Measurements from ENCODE around the gene AWAT2. TPM values are rescaled to one million over a fixed set of nuclear protein-coding genes. Genes with fewer than 3 reads are reported as not detected.

Gene AWAT2, protein sequence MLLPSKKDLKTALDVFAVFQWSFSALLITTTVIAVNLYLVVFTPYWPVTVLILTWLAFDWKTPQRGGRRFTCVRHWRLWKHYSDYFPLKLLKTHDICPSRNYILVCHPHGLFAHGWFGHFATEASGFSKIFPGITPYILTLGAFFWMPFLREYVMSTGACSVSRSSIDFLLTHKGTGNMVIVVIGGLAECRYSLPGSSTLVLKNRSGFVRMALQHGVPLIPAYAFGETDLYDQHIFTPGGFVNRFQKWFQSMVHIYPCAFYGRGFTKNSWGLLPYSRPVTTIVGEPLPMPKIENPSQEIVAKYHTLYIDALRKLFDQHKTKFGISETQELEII
- under 1 TPM in 1 of 2 donors, not detected in 1; 0.30 TPM for total RNA-seq

DNA sequence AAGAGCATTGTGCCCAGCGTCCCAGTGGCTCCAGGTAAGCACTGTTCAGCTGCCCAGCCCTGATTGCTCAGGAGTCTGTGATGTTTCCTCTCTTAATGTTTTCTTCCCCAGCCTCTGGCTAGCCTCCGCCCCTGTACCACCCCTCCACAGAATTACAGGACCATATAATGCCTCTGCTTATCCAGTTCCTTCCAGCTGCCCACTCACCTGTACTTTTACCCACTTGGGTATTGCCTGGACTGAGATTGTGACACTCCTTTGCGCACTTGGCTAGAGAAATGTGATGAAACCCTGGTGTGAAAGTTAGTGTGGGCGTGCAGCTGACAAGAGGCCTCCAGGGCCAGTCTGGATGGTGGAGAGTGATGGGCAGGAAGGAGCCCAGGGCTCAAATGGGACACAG, at the start of gene AWAT2:
AWAT2 (minus strand) TSS at position 14 of the 400 bp plus-strand sequence; CDS start at position 8, 6 bp downstream.
- no peak for ATAC-seq
- H3K27ac Mint-ChIP-seq, result no peak within 1 kb of the TSS
- DNase-seq (ENCODE audit: low spot score in 2 of 2), result no peak
- H3K9me3 Mint-ChIP-seq, result no peaks in the 10 kb centered on the region
- H3K36me3 Mint-ChIP-seq, result no peaks in the 10 kb centered on the region

DNA sequence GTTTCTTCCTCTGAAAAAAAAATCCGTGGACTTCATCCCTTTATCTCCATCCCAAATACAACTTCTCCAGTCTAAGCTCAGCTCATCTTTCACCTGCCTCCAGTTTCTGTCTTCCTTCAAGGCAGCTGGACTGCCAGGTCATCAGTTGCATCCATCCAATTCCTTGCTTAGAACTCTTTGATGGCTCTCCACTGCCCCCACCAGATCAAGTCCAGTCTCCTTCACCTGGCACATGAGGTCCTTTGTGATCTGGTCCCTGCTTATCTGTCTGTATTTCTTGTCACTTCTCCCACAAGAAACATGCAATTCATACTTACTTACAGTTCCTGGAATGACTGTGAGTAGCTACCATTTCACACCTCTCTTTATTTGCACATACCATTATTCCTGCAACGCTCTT, 46.3 kb upstream of the AWAT2 start:
- DNase-seq (ENCODE audit: low spot score in 2 of 2) (no peak), ATAC-seq (no peak)

DNA sequence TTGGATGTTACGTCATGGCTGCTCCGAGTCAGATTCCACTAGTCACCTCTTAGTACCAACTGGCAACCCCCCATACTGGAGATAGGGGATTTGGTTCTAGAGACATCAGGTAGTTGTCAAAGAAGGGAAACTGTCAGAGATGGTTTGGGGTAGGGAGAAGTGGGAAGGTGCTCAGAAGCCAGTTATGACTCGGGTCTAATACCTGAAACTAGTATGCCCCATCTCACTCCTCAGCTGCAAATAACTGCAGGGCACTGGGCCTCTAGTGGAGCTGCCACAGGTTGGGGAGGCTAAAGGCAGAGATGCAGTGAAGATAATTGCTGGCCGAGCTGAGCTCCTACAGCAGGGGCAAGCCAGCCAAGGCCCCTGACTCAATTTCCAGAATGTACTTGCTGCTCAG, 42.5 kb upstream of the AWAT2 start:
- Mint-ChIP-seq H3K27ac (no peak overlapping the region), H3K36me3 (no peaks in the 10 kb centered on the region), H3K9me3 (no peaks in the 10 kb centered on the region)
- ATAC-seq, result no peak
- no peak for DNase-seq (ENCODE audit: low spot score in 2 of 2)

More for the DNA sequence above, 46.3 kb upstream of the AWAT2 start:
- H3K36me3 Mint-ChIP-seq, result no peaks in the 10 kb centered on the region
- no peaks in the 10 kb centered on the region for H3K9me3 Mint-ChIP-seq
- H3K27ac Mint-ChIP-seq, result no peak overlapping the region

DNA sequence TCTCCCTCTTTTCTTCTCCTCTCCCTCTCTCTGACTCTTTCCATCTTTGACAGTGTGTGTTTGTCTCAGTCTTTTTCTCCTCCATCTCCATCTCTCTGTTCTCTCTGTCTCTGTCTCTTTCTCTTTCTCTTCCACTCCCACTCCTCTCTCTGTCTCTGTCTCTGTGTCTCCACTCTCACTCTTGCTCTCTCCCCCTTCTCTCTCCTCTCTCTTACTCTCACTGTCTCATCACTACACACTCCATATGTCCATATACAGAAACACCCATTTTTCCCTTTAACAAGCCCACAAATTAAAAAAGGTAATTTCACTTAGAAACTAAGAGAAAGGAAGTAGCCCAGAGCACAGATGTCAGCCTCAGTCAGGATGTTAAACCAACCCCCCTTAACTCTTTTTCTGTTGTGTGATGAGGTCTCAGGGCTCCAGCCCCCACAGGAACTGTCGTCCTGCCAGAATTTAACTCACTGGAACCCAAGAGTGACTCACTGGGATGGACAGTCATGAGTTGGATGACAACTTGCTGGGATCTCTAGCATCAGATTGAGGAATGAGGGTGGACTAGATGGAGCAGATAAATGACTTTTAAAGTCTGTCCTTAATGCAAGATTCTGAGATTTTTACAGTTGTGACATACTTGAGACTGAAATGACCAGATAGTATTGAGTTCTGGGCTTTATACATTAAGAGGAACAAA, 40.0 kb upstream of the AWAT2 start:
- ATAC-seq (no peak), DNase-seq (ENCODE audit: low spot score in 2 of 2) (no peak)
- no peak overlapping the region for H3K27ac Mint-ChIP-seq
- H3K9me3 Mint-ChIP-seq, result no peaks in the 10 kb centered on the region
- H3K36me3 Mint-ChIP-seq, result no peaks in the 10 kb centered on the region

DNA sequence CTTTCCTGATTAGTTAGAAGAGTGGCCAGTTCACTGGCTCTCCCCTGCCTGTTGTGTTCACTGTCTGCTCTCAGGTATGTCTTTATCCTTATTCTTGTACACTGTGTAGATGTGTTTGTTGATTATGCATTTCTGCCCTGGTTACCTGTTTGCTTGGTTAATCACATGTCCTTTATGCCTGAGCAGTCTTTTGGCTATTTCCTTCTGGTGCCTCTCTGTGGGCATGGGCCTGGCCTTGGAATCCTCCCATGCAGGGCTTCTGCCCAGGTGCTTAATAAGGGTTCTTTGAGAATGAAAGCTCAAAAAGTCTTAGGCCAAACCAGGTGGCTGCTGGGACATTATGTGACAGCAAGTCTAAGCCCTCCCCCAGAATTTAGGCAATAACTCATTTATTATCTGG, 39.0 kb upstream of the AWAT2 start:
- H3K27ac Mint-ChIP-seq, result no peak overlapping the region
- H3K9me3 Mint-ChIP-seq, result no peaks in the 10 kb centered on the region
- H3K36me3 Mint-ChIP-seq, result no peaks in the 10 kb centered on the region
- DNase-seq (ENCODE audit: low spot score in 2 of 2) (no peak), ATAC-seq (no peak)

DNA sequence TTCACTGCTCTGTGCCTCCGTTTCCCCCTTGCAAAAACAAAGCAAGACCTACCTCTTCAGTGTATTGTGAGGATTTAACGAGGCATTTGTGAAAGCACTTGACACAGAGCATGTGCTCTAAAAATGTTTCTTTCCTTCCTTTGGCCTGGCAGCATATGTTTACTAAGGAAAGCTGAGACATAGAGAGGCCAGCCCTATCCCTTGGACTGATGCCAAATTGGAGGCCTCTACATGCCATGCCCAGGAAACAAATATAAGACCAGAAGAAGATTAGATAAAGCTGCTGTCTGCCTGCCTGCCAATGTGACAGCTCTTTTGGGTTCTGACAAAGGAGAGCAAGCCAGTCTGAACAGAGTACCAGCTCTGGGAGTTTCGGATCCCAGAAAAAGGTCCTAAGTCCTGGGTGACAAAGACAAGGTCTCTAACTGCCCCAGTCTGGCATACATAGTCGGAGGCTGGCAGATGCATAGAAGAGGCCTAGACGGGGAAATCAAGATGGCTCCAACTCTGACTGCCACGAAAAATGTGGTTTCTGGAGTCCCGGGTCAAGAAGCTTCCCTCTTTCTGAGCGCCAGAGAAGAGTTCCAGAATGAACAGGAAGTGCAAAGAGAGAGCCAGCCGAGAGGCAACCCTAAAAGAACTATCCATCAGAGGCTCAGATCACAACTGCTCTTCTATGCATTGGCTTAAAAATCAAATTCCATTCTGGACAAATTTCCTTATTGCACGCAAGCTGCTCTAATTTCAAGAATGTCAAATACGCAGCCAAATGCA, 38.3 kb upstream of the AWAT2 start:
- H3K9me3 Mint-ChIP-seq, result no peaks in the 10 kb centered on the region
- ATAC-seq, result no peak
- no peak overlapping the region for H3K27ac Mint-ChIP-seq
- no peaks in the 10 kb centered on the region for H3K36me3 Mint-ChIP-seq
- no peak for DNase-seq (ENCODE audit: low spot score in 2 of 2)

DNA sequence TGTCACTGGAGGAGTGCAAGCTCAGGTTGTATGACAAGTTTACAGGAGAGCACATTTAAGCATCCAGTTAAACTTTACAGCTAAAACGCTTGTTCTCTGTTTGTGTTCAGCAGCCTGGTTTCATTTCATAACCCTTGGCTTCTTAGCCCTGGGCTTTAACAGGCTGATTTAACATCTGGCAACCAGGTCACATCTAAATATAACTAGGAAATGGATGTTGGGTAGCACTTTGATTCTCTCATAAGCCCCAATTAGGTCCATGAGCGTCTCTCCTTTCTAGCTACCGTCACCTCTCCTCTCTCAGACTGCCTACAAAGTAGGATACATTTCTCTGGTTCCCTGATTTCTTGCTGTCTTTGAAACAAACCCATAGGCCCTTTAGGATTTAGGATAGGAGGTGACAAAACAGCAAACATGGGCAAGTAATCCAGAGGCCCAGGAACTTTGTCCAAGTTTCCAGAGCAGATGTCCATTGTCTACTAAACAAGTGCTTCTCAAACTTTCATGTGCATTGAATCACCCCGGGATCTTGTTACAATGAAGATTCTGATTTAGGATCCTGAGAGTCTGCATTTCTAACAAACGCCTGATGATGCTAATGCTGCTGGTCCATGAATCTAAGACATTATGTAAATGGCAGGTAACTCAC, 35.0 kb upstream of the AWAT2 start:
- Mint-ChIP-seq H3K27ac (no peak overlapping the region), H3K9me3 (no peaks in the 10 kb centered on the region)
- DNase-seq (ENCODE audit: low spot score in 2 of 2), result no peak

DNA sequence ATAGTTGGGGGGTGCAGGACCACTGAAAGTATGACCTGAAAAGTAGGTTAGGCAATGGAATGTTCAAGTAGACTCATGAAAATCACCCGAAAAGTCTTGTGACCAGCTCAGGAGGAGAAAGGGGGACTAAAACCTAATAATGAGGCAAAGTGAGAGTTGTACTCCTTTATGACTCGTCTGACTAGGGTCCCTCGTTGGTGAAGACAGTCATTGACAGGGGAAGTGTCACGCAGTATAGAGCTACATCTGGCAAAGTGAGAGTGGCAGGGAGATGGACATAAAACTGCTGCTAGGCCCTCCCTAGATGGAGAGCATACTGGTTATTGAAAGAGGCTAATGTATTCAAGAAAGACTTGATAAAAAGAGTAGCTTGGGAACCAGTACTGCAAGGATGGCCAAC, 33.0 kb upstream of the AWAT2 start:
- Mint-ChIP-seq H3K36me3 (no peaks in the 10 kb centered on the region), H3K9me3 (no peaks in the 10 kb centered on the region)

More for the DNA sequence above, 35.0 kb upstream of the AWAT2 start:
- H3K36me3 Mint-ChIP-seq, result no peaks in the 10 kb centered on the region
- ATAC-seq, result no peak

DNA sequence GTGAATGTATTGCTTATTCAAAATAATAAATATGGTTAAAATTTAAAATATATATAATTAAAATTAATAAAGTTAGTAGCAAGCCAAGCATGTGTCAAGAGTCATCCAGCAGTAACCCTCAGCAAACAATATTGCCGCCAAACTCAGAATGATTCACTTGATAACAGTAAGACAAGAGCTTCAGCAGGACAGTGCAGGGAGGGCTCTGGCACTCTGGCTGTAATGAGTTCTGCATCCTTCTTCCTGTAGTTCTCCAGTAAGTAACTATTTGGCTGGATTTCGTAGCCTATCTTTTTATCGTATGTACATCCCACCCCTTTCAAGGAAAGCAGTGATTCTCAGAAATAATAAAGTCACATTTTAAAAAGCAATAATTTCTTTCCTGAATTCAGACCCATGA, 30.1 kb upstream of the AWAT2 start:
- H3K36me3 Mint-ChIP-seq, result no peaks in the 10 kb centered on the region
- ATAC-seq, result no peak
- H3K27ac Mint-ChIP-seq, result no peak overlapping the region
- DNase-seq (ENCODE audit: low spot score in 2 of 2), result no peak
- H3K9me3 Mint-ChIP-seq, result no peaks in the 10 kb centered on the region

More for the DNA sequence above, 33.0 kb upstream of the AWAT2 start:
- no peak overlapping the region for H3K27ac Mint-ChIP-seq
- DNase-seq (ENCODE audit: low spot score in 2 of 2) (no peak), ATAC-seq (peak in 1 of 2 donors; percentile 65)

DNA sequence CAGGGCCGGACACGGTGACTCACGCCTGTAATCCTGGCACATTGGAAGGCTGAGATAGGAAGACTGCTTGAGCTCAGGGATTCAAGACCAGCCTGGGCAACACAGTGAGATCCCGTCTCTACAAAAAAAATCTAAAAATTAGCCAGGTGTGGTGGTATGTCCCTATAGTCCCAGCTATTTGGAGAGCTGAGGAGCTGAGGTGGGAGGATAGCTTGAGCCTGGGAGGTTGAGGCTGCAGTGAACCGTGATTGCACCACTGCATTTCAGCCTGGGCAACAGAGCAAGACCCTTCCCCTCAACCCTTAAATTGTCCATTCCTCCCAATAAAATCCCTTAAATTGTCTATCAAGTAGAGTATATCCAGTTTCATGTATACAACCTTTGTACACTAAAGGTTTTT, 29.6 kb upstream of the AWAT2 start:
- Mint-ChIP-seq H3K36me3 (no peaks in the 10 kb centered on the region), H3K9me3 (no peaks in the 10 kb centered on the region), H3K27ac (no peak overlapping the region)
- DNase-seq (ENCODE audit: low spot score in 2 of 2) (no peak), ATAC-seq (no peak)

DNA sequence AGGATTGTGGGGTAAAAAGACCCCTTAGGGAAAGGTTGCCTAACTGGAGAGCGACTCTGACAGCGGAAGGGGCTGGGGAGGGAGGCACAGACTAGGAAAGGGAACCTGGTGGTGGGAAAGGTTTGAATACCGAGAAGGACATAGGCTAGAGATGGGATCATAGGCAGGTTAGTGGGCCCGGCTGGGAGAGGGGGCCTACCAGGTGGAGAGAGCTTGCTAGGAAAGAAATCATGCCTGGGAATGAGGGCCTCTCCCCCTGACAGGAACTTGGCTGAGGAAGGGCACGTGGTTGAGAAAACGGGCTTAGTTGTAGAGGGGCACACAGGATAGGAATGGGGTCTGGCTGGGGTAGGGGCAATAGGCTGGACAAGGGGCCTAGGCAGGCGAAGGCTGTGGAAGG, 16.9 kb upstream of the AWAT2 start:
- Mint-ChIP-seq H3K27ac (no peak overlapping the region), H3K9me3 (no peaks in the 10 kb centered on the region), H3K36me3 (no peaks in the 10 kb centered on the region)
- ATAC-seq, result no peak
- no peak for DNase-seq (ENCODE audit: low spot score in 2 of 2)

DNA sequence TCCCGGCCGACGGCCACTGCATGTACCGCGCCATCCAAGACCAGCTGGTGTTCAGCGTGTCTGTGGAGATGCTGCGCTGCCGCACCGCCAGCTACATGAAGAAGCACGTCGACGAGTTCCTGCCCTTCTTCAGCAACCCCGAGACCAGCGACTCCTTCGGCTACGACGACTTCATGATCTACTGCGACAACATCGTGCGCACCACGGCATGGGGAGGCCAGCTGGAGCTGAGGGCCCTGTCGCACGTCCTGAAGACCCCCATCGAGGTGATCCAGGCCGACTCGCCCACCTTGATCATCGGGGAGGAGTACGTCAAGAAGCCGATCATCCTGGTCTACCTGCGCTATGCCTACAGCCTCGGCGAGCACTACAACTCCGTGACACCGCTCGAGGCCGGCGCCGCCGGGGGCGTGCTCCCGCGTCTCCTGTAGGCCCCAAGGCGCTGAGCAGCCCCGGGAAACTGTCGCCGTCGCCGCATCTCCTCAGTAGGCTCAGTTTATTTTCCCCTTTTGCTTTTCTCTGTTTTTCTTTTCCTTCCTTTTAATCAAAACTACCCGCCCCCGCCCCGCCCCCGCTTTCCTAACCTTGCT, 13.3 kb upstream of the AWAT2 start:
- DNase-seq (ENCODE audit: low spot score in 2 of 2), result no peak
- H3K9me3 Mint-ChIP-seq, result no peaks in the 10 kb centered on the region
- no peak for ATAC-seq
- no peaks in the 10 kb centered on the region for H3K36me3 Mint-ChIP-seq
- no peak overlapping the region for H3K27ac Mint-ChIP-seq

DNA sequence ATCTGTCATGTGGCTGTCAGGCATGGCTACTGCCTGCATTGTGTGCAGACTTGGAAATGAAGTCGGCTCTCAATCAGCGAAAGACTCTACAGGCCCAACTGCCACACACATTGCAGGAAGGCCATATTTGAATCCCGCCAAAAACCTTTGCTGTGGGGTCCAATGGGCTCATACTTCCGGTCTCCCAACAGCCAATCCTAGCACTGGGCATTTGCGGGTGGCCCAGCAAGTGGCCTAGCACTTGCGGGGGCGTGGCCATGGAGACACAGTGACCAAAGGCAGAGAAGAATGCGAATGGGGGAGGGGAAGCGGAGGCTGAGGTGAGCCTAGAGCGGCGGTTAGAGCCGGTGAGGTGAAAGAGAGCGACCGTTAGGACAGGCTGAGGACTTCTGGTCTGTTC, 12.3 kb upstream of the AWAT2 start, which contains the start of gene OTUD6A:
OTUD6A (plus strand) TSS at position 382 of the 400 bp plus-strand sequence. CDS start 68 bp downstream, outside the sequence.
- no peak for DNase-seq (ENCODE audit: low spot score in 2 of 2)

DNA sequence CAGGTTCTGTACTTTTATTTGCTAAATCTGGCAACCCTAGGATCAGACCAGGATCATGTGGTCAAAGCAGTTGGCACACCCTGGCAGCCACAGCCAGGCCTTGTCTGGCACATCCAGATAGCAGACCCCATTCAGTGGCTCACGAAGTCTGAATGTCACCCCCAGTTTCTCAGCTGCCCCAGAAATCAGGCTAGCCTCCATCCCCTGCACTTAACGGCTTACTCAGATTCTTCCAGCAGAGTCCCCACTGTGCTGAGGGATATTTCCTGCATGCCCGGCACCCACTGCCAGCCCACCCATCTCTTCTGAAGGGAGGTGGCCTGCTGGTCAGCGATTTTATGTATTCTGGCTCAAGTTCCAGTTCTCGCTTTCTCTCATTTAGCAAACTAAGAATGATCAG, 4.7 kb upstream of the AWAT2 start:
- H3K9me3 Mint-ChIP-seq, result no peaks in the 10 kb centered on the region
- H3K36me3 Mint-ChIP-seq, result no peaks in the 10 kb centered on the region
- no peak overlapping the region for H3K27ac Mint-ChIP-seq

More for the DNA sequence above, 12.3 kb upstream of the AWAT2 start, which contains the start of gene OTUD6A:
- Mint-ChIP-seq H3K36me3 (no peaks in the 10 kb centered on the region), H3K9me3 (no peaks in the 10 kb centered on the region), H3K27ac (no peak within 1 kb of the TSS)
- no peak for ATAC-seq

DNA sequence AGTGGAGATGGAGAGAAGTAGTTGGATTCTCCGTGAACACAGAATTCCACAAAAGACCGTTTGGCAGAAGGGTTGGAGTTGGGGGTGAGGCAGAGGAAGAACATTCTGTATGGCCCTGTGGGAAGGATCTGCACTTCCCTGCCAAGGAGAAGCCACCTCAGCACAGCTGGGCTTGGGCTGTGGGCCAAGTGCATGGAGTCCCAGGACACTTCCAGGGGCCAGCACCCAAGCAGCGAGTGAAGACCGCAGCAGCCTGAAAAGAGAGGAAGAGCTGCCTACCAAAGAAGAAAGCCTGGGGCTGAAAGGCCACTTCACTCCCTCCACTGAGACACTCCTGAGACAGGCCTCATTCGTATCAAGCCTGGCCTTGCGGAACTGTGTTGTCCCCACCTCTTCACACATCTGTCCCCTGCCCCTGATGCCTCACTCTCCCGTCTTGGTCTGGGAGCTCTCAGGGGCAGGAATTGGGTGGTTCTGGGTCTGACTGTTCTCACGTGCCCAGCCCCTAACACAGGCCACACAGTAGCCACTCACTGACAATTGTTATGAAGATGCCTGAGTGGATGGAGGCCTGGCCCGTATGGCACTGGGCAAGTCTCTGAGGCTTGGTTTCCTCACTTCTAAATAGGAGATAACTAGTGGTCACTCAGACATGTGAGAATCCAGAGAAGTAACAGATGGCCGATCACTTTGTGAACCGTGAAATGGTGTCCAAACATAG, 3.3 kb upstream of the AWAT2 start:
- DNase-seq (ENCODE audit: low spot score in 2 of 2) (no peak), ATAC-seq (no peak)
- Mint-ChIP-seq H3K27ac (no peak overlapping the region), H3K9me3 (no peaks in the 10 kb centered on the region), H3K36me3 (no peaks in the 10 kb centered on the region)

More for the DNA sequence above, 4.7 kb upstream of the AWAT2 start:
- DNase-seq (ENCODE audit: low spot score in 2 of 2), result no peak
- ATAC-seq, result no peak

DNA sequence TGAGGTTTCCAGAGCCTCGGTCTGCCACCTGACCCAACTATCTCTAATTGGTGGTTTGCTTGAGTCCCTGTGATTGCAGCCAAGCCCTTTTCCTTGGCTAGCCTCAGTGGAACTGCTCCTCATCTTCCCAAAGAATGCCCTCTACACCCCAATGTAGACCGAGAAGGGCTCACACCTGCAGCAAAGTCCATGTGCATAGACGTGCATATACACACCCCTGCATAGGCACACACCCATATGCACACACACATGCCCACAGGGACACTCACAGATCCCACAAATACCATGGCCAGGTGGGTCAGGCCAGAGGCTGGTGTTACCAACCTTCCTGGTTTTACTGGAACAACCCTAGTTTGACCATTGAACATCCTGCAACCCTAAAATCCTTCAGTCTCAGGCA, 332 bp downstream of the AWAT2 start:
- Mint-ChIP-seq H3K9me3 (no peaks in the 10 kb centered on the region), H3K36me3 (no peaks in the 10 kb centered on the region), H3K27ac (no peak overlapping the region)
- no peak for ATAC-seq
- DNase-seq (ENCODE audit: low spot score in 2 of 2), result no peak
